GM18505 (cell line): ENCODE data around the gene C1orf74.
A peak's percentile ranks its signal among the peaks of the same experiment; 100 is the strongest.

ENCODE experiments used
- ATAC-seq: cut with Tn5 transposase; IDR thresholded peaks from one replicate; pipeline ENCODE4 v1.9.1; 2021; ENCODE audit not compliant: unreplicated experiment
- POLR2A ChIP-seq: IDR thresholded peaks from 4 replicates; pipeline ENCODE4 v1.6.1; 2011; ENCODE audit warnings: borderline replicate concordance; ENCODE audit not compliant: insufficient read depth, insufficient read length; ENCODE audit errors: extremely low read depth

C1orf74 gene

DNA sequence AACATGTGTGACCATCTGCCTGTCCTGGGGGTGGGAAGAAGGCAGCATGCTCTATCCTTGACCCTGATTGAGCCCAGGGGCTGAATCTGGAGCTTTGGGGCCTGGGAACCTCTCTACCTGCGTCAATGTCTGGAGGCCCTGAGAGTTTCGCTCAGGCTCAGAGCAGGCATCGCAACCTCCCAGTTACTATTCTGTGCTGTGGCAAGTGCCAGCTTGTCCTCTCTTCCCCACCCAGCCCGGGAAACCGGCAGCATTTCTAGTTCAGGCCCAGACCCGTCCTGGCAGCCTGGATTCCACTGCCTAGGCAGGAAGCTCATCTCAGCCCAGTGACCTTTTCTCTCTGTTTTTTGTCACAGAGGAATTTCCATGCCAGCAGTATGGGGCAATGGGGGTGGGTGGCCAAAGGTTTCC is 31.6 kb upstream of the C1orf74 start:
- no peak for TF ChIP-seq POLR2A
- no peak for ATAC-seq

DNA sequence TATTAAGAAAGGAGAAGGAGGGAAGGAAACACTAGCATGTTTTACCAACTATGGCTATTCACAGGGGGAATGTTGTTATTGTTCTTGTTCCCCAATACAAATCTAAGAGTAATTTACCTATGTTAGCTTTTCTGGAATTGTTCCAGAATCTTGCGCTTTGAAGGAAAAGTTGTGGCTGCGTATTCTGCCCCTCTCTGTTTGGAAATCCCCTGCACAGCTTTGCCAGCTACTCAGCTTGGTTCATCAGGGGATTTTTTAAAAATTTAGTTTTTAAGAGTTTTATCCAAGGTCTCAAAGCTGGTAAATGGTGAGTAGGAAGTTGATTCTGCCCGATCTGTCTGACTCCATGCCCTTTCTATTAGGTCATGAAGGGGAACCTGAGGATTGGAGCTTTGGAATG is 31.1 kb upstream of the C1orf74 start:
- ATAC-seq, result no peak
- no peak for TF ChIP-seq POLR2A

- ATAC-seq, result no peak
- no peak for TF ChIP-seq POLR2A
Observed at GRCh38 chr1:209813902-209814301, 29.5 kb upstream of the C1orf74 start.

GRCh38 chr1:209810783-209811182 is 26.4 kb upstream of the C1orf74 start:
- ATAC-seq, result no peak
- TF ChIP-seq POLR2A, result no peak

- ATAC-seq, result no peak
- TF ChIP-seq POLR2A, result no peak
Observed at GRCh38 chr1:209809611-209810010, 25.3 kb upstream of the C1orf74 start.

DNA sequence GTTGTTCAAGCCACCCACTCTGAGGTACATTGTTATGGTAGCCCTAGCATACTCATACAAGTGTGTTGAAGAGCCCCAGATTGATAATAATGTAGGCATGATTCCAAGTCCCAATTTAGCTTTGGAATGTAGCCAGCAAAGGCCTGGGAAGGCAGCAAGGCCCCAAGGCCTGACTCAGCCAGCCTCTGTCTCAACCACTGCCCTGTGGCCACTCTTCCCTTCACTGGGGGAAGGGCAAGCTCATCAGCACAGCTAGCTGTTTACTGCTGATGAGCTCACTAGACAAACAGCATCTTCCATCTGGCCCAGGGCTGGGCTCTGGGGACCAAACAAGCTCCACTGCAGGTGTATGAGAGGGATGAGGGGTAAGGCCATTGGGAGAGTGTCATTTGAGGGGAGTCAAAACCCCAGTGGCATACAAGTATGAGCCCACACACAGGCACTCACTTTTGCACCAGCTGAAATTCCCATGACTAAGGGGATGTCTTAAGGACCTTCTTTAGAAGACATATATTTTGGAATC is 23.8 kb upstream of the C1orf74 start:
- ATAC-seq, result no peak
- no peak for TF ChIP-seq POLR2A

GRCh38 chr1:209807509-209807908 is 23.1 kb upstream of the C1orf74 start:
- no peak for ATAC-seq
- TF ChIP-seq POLR2A, result no peak

DNA sequence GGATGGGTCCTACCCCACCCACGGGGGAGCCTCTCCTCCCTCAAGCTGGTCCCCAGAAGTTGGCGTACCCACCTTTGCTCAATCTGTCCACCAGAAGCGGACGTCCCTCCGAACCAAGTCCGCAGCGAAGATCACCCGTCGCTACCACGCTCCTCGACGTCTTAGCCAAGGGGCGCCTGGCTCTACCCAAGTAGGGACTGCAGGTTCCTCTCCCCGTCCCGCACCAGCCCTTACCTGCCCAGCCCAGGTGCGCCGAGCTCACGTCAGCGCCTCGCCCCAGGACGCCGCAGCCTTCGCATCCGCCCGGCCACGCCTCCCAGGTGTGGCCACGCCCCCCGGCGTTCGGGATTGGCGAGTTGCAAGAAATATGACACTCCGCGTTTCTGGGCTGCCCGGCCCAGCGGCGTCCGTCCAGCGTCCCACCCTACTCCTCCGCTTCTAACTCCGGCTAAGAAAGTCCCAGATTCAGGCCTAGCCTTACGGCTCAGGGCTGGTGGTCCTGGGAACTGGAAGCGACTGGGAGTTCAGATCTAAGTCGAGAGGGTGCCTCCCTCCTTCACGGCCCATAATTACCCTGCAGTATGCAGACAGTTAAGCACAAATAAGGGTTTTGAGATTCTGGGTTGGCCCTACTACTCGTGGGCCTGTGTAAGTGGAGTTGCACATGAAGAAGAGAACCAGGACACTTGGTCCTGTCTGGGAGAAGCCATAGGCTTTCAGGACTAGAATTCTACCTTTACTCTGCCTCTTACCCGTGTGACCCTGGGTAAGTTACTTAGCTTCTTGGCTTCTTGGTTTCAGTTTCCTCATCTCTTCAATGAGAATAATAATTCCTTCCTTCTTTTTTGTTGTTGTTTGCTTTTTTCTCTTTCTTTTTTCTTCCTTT is 21.8 kb upstream of the C1orf74 start, which contains the start of gene IRF6:
IRF6 (minus strand) TSS at position 268 of the 886 bp plus-strand sequence. CDS start 4,729 bp downstream, outside the sequence.
- ATAC-seq, result peak; percentile 87
- TF ChIP-seq POLR2A, result peak; percentile 44

- TF ChIP-seq POLR2A, result no peak
- ATAC-seq, result no peak
Observed at GRCh38 chr1:209805341-209805781, 21.0 kb upstream of the C1orf74 start.

DNA sequence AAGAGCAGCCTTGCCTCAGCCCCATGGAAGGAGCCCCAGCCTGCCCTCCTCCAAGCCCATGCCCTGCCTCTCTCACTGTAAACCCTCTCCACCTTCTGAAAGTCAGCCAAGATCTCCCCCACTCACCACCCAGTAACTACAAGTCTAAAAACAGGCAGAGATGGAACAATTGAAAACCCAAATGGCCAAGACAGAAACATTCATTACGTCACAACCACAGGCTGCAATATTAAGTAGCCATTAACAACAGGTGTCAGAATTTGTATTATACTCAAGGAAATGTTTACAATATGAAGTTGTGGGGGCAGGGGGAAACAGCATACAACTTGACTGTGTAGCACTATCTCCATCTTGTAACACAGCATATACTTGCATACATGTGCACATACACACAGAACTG is 19.2 kb upstream of the C1orf74 start:
- TF ChIP-seq POLR2A, result no peak
- no peak for ATAC-seq

DNA sequence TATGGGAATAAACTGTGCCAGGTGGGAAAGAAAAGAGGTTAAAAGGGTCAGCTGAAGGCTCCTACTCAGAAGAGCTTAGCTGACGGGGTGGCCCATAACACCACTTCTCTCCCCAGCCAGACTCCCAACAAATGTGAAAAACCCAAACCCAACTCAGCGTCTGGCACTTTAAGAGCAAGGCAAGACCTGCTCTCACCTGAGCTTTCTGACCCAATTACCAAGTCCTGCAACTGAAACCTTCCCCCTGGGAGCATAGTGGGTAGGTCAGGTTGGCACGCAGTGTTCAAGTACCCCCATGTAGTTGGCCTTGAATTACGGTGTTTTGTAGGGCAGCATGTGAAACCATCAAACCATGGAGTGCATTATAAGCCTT is 18.4 kb upstream of the C1orf74 start:
- TF ChIP-seq POLR2A, result no peak
- ATAC-seq, result no peak

- no peak for ATAC-seq
- TF ChIP-seq POLR2A, result no peak
Observed at GRCh38 chr1:209802117-209802779, 17.9 kb upstream of the C1orf74 start.

GRCh38 chr1:209800984-209801834 is 16.9 kb upstream of the C1orf74 start:
- no peak for ATAC-seq
- no peak for TF ChIP-seq POLR2A
